CD4-positive, alpha-beta T cell (primary cell): ENCODE results near the gene COL4A2. TPM values are rescaled to one million over a fixed set of nuclear protein-coding genes. Genes with fewer than 3 reads are reported as not detected.

ENCODE experiments used
- ATAC-seq: fragments of 200-7000 bp; cut with Tn5 transposase; one replicate; pipeline ENCODE4 v1.10.0; 2022; ENCODE audit warnings: mild to moderate bottlenecking; ENCODE audit not compliant: poor library complexity
- CTCF ChIA-PET: fragments of 350-600 bp; sonication (Branson Sonifier 250); formaldehyde crosslinking; loops from one replicate; lab custom pipeline; 2021; ENCODE audit warnings: antibody characterized with exemption, inconsistent platforms; lab: Charles Lee
- POLR2A ChIA-PET: fragments of 350-600 bp; sonication (Branson Sonifier 250); formaldehyde crosslinking; loops from one replicate; lab custom pipeline; 2021; ENCODE audit warnings: antibody characterized with exemption, inconsistent platforms; lab: Charles Lee
- DNase-seq, 14 experiments: peaks; one replicate each; pipeline ENCODE4 v3.0.0-alpha.2; 2013 to 2020; ENCODE audit warnings: mixed read lengths in 2 of 14
- H3K27ac ChIP-seq, 2 donors: one replicate each; pipeline versions ENCODE4 v1.5.1 to v1.7.0; 2013; ENCODE audit warnings: low read length in 2 of 2, low read depth in 1 of 2, mild to moderate bottlenecking in 1 of 2
- H3K27me3 ChIP-seq, 2 experiments: 1 replicate in 1 of 2; 2 replicates in 1 of 2; pipeline versions ENCODE4 v1.6.1 to v1.7.0; 2013; ENCODE audit warnings: low read length in 2 of 2, control low read depth in 1 of 2, mild to moderate bottlenecking in 1 of 2, moderate library complexity in 1 of 2; ENCODE audit not compliant: insufficient read depth in 2 of 2, control insufficient read depth in 1 of 2
- H3K36me3 ChIP-seq: one replicate; pipeline ENCODE4 v1.6.1; 2013; ENCODE audit warnings: low read length, control low read depth; ENCODE audit not compliant: insufficient read depth
- H3K4me1 ChIP-seq: one replicate; pipeline ENCODE4 v1.6.1; 2013; ENCODE audit warnings: low read length, control low read depth; ENCODE audit not compliant: insufficient read depth
- H3K4me3 ChIP-seq: one replicate; pipeline ENCODE4 v1.5.1; 2013; ENCODE audit warnings: mild to moderate bottlenecking, low read length, moderate library complexity
- H3K9me3 ChIP-seq, 2 experiments: 1 replicate in 1 of 2; 2 replicates in 1 of 2; pipeline versions ENCODE4 v1.6.1 to v1.7.0; 2013; ENCODE audit warnings: low read length in 2 of 2, mild to moderate bottlenecking in 2 of 2, control low read depth in 1 of 2, moderate library complexity in 1 of 2; ENCODE audit not compliant: control insufficient read depth in 1 of 2, insufficient read depth in 1 of 2
- H3K27ac Mint-ChIP-seq: one replicate; pipeline ENCODE4 v1.8.0; 2020; ENCODE audit warnings: mixed read lengths
- H3K27me3 Mint-ChIP-seq: one replicate; pipeline ENCODE4 v1.8.0; 2021; ENCODE audit warnings: mixed read lengths
- H3K36me3 Mint-ChIP-seq: one replicate; pipeline ENCODE4 v1.8.0; 2021; ENCODE audit warnings: low read depth, mixed read lengths
- H3K4me1 Mint-ChIP-seq: one replicate; pipeline ENCODE4 v1.8.0; 2021; ENCODE audit warnings: low read depth, mixed read lengths
- H3K4me3 Mint-ChIP-seq: one replicate; pipeline ENCODE4 v1.8.0; 2020; ENCODE audit warnings: mild to moderate bottlenecking, mixed read lengths
- H3K9me3 Mint-ChIP-seq: one replicate; pipeline ENCODE4 v1.8.0; 2020; ENCODE audit warnings: mixed read lengths
- intact Hi-C, 2 experiments: fragments of 100-400 bp; cut with DNase I in 1 of 2; cut with micrococcal nuclease in 1 of 2; formaldehyde crosslinking; loops; one replicate each; pipeline versions ENCODE4 v1.15.1 to v1.9.0; 2023 to 2025; cut with DNase I, micrococcal nuclease
- total RNA-seq, 174 experiments: library from RNA in 2 of 174; stranded (reverse) in 2 of 174; gene quantifications; one replicate each; pipeline ENCODE4 v1.2.3 and lab custom pipeline; 2021 to 2026
- TF ChIP-seq, protein P1 (sequence below): fragments of 200-600 bp; IDR thresholded peaks from one replicate; pipeline ENCODE4 v1.8.0; 2022; ENCODE audit warnings: antibody characterized with exemption, mild to moderate bottlenecking

Gene COL4A2
- total RNA-seq, 2 experiments from 2014 or later, result not detected

DNA sequence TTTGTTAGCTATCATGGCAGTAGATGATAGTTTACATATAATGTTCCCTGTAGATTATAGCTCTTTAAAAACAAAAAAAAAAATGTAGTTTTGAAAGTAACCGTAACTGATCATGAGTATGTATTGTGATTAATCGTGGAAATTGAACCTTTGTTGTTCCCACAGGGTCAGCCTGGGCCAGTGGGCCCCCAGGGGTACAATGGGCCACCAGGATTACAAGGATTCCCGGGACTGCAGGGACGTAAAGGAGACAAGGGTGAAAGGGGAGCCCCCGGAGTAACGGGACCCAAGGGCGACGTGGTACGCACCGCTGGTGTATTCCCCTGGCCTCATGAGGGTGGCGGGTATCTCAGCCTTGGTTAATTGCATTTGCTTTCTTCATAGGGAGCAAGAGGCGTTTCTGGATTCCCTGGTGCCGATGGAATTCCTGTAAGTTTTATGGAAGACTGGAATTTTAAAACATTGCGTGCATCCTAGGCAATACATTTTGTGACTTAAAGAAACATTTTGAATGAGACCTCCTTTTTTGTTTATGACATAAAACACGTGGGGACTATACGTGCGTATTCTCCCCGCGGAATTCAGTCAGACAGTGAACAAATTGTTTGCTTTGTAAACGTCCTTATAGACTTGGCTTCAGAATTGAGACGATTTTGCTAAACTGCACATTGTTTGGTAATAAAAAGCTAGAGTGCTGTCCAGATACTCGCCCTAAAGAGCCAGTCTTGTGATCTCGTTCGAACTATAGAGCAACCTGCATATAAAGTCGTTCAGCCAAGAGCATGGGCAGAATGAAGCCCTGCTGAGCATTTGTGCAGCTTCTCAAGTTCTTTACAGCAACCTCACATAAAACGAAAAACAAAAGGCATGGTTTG, 117.7 kb downstream of the COL4A2 start:
- intact Hi-C loops, result no loop called here

DNA sequence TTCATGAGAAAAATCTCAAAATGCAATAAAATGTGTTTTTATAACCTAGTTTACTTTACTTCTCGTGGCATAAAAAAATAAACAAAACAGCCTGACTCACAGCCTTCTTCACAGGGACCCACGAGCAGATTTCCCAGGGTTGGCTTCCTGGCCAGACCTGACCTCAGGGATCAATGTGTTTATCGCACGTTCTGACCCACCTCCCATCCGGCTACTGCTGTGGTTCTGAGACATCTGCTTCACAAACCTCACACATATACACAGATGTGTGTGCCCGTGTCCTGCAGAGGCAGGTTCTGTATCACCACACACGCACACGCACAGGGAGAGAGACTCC, 118.3 kb downstream of the COL4A2 start:
- H3K4me3 ChIP-seq, result no peak overlapping the region
- H3K36me3 ChIP-seq, result no peaks in the 10 kb centered on the region
- ATAC-seq (no peak), DNase-seq (no peak)
- H3K27me3 ChIP-seq, result peaks cover 42 to 54% of the 10 kb centered on the region in 2 experiments
- H3K4me1 ChIP-seq, result peaks cover 6% of the 10 kb centered on the region
- Mint-ChIP-seq H3K4me3 (no peak overlapping the region), H3K27me3 (peaks cover 94% of the 10 kb centered on the region), H3K4me1 (peaks cover 13% of the 10 kb centered on the region), H3K27ac (no peak overlapping the region), H3K36me3 (no peaks in the 10 kb centered on the region), H3K9me3 (no peaks in the 10 kb centered on the region)
- ChIA-PET CTCF (no interaction called here), POLR2A (no interaction called here)
- H3K9me3 ChIP-seq, result peaks cover 0 to 6% of the 10 kb centered on the region in 2 experiments
- intact Hi-C loops, result no loop called here
- H3K27ac ChIP-seq, result no peak overlapping the region
- TF ChIP-seq, protein P1, sequence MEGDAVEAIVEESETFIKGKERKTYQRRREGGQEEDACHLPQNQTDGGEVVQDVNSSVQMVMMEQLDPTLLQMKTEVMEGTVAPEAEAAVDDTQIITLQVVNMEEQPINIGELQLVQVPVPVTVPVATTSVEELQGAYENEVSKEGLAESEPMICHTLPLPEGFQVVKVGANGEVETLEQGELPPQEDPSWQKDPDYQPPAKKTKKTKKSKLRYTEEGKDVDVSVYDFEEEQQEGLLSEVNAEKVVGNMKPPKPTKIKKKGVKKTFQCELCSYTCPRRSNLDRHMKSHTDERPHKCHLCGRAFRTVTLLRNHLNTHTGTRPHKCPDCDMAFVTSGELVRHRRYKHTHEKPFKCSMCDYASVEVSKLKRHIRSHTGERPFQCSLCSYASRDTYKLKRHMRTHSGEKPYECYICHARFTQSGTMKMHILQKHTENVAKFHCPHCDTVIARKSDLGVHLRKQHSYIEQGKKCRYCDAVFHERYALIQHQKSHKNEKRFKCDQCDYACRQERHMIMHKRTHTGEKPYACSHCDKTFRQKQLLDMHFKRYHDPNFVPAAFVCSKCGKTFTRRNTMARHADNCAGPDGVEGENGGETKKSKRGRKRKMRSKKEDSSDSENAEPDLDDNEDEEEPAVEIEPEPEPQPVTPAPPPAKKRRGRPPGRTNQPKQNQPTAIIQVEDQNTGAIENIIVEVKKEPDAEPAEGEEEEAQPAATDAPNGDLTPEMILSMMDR, result no peak

More for the DNA sequence above, 117.7 kb downstream of the COL4A2 start:
- POLR2A ChIA-PET, result no interaction called here
- Mint-ChIP-seq H3K4me1 (peaks cover 13% of the 10 kb centered on the region), H3K27me3 (peaks cover 96% of the 10 kb centered on the region), H3K27ac (no peak overlapping the region), H3K9me3 (no peaks in the 10 kb centered on the region), H3K36me3 (no peaks in the 10 kb centered on the region), H3K4me3 (no peak overlapping the region)
- H3K9me3 ChIP-seq, result peaks cover 0 to 6% of the 10 kb centered on the region in 2 experiments
- peaks cover 45 to 58% of the 10 kb centered on the region in 2 experiments for H3K27me3 ChIP-seq
- TF ChIP-seq, protein P1, result no peak
- CTCF ChIA-PET, result no interaction called here
- no peak overlapping the region for H3K4me3 ChIP-seq
- no peak for DNase-seq
- no peak for ATAC-seq
- no peaks in the 10 kb centered on the region for H3K36me3 ChIP-seq
- no peak overlapping the region for H3K27ac ChIP-seq
- H3K4me1 ChIP-seq, result peaks cover 6% of the 10 kb centered on the region

DNA sequence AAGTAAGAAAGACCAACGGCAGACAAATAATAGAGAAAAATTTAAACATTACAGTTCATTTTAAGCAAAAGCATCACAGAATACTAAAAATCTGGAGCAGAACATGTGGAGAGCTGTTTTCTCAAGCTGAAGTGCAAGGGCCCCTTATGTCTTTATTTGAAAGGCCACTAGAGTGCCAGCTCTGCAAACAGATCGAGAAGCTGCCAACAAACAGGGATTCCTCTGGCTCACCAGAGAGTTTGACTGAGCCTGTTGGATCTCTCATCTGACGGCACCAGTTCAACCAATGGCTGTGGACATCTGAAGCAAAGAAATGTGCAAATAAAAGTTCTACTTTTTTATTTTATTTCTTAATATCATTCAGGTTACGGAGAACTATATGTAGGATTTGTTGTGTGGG, 119.7 kb downstream of the COL4A2 start:
- H3K36me3 ChIP-seq, result no peaks in the 10 kb centered on the region
- TF ChIP-seq, protein P1, result no peak
- POLR2A ChIA-PET, result no interaction called here
- Mint-ChIP-seq H3K9me3 (no peaks in the 10 kb centered on the region), H3K27me3 (peaks cover 91% of the 10 kb centered on the region), H3K4me1 (peaks cover 5% of the 10 kb centered on the region), H3K27ac (no peak overlapping the region), H3K4me3 (no peak overlapping the region), H3K36me3 (no peaks in the 10 kb centered on the region)
- H3K27me3 ChIP-seq, result peaks cover 41 to 49% of the 10 kb centered on the region in 2 experiments
- CTCF ChIA-PET, result no interaction called here
- intact Hi-C loops, result no loop called here
- H3K9me3 ChIP-seq, result peaks cover 0 to 6% of the 10 kb centered on the region in 2 experiments
- DNase-seq (no peak), ATAC-seq (no peak)
- no peak overlapping the region for H3K27ac ChIP-seq
- H3K4me3 ChIP-seq, result no peak overlapping the region
- no peaks in the 10 kb centered on the region for H3K4me1 ChIP-seq
